Heart left ventricle (tissue), 13 donors: ENCODE measurements around the gene PRDM16.

Experiments
- POLR2A ChIP-seq, 2 donors: fragments of 450-650 bp; IDR thresholded peaks; one replicate each; pipeline ENCODE4 v1.6.1; 2017; ENCODE audit warnings: antibody characterized with exemption in 2 of 2, mild to moderate bottlenecking in 2 of 2, moderate library complexity in 2 of 2
- TF ChIP-seq, protein P1 (sequence below), 12 donors: fragments of 200-600 bp; sonication (generic) in 4 of 12; IDR thresholded peaks; one replicate each; pipeline versions ENCODE4 v1.5.0 to v1.8.0; 2018 to 2022; ENCODE audit warnings: antibody characterized with exemption in 12 of 12, mild to moderate bottlenecking in 5 of 12
- donor health status: ischemic (EF 13 %, LVEDD 7.1; RV severe dilation, severe dysfunction).
- donor health status: DM: no; HTN: yes; CAD: no.
- donor health status: DM: no; HTN: no; CAD: no.
- donor health status: ischemic (EF 25% LVEDD 6.9; RV normal size, moderate dysfunction).
- donor health status: ischemic (EF 25% LVEDD 5.7; RV mildly dilated, moderate dysfunction).
- donor health status: ischemic (EF 35%, LVEDD 5.7; RV mildly dilated, moderate dysfunction).
- donor health status: nonischemic (EF 11% LVEDD 7.7; RV severe dilation, severe dysfunction).
- donor health status: DM: yes; HTN: yes; CAD: no.
- donor health status: PGD.
- donor health status: ischemic (EF 29% LVEDD 5.4; RV normal size, mild dysfunction).
- donor health status: nonischemic (EF 23%, LVEDD 6.1; RV moderate dilation, normal function).

DNA sequence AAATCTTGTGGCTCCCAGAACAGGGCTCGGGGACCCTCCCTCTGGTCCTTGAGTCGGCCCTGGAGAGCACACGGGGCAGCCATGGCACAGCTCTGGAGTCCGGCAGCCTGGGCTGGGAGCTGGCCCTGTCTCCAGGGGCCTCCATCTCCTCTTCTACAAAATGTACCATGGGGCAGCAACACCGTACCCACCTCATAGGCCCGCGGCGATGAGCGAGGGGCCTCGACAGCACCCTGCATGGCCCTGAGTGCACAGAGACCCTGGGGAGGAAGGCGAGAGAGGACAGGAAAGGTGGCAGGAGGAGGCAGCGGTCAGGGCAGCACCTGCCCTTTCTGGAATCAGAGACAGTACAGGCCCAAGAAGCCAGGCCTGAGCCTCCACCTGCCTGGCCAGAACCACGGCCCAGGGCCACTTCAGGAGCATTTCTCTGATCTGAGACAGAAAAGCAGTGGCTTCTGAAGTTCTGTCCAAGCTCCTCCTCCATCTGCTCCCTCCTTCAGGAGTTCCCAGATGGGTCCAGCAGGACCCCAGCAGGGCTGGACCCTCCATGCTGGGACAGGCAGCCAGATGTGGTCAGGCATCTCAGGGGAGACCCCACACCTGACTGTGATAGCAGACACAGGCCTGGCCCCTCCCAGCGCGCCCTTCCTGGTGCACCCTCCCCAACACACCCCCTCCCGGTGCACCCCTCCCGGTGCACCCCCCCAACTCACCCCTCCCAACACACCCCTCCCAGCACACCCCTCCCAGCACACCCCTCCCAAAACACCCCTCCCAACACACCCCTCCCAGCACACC lies 309.6 kb downstream of the PRDM16 start:
- TF ChIP-seq, protein P1, sequence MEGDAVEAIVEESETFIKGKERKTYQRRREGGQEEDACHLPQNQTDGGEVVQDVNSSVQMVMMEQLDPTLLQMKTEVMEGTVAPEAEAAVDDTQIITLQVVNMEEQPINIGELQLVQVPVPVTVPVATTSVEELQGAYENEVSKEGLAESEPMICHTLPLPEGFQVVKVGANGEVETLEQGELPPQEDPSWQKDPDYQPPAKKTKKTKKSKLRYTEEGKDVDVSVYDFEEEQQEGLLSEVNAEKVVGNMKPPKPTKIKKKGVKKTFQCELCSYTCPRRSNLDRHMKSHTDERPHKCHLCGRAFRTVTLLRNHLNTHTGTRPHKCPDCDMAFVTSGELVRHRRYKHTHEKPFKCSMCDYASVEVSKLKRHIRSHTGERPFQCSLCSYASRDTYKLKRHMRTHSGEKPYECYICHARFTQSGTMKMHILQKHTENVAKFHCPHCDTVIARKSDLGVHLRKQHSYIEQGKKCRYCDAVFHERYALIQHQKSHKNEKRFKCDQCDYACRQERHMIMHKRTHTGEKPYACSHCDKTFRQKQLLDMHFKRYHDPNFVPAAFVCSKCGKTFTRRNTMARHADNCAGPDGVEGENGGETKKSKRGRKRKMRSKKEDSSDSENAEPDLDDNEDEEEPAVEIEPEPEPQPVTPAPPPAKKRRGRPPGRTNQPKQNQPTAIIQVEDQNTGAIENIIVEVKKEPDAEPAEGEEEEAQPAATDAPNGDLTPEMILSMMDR (IDR thresholded peaks at IDR 0.05): no peak
- no peak for TF ChIP-seq POLR2A (IDR thresholded peaks at IDR 0.05)
